Neutrophil (primary cell): ENCODE results near the gene HIGD2A.

Source experiments
- H3K27ac ChIP-seq: fragments of 200-600 bp; sonication (generic); 2 replicates; pipeline ENCODE4 v1.5.1; 2016; ENCODE audit warnings: mild to moderate bottlenecking, moderate library complexity
- H3K27me3 ChIP-seq: fragments of 200-600 bp; sonication (generic); 2 replicates; pipeline ENCODE4 v1.6.0; 2016; ENCODE audit warnings: mild to moderate bottlenecking
- H3K36me3 ChIP-seq: fragments of 200-600 bp; sonication (generic); 2 replicates; pipeline ENCODE4 v1.5.1; 2017
- H3K4me1 ChIP-seq, 2 experiments: fragments of 200-600 bp in 1 of 2; sonication (generic) in 1 of 2; 1 replicate in 1 of 2; 2 replicates in 1 of 2; pipeline versions ENCODE4 v1.5.1 to v1.6.1; 2013 to 2016; ENCODE audit warnings: low read depth in 1 of 2, low read length in 1 of 2, mild to moderate bottlenecking in 1 of 2, moderate library complexity in 1 of 2; ENCODE audit not compliant: control insufficient read depth in 1 of 2, insufficient read depth in 1 of 2
- H3K4me3 ChIP-seq, 2 experiments: fragments of 200-600 bp in 1 of 2; sonication (generic) in 1 of 2; 1 replicate in 1 of 2; 2 replicates in 1 of 2; pipeline ENCODE4 v1.5.1; 2013 to 2016; ENCODE audit warnings: low read depth in 1 of 2, low read length in 1 of 2, mild to moderate bottlenecking in 1 of 2, moderate library complexity in 1 of 2
- H3K9me3 ChIP-seq: fragments of 200-600 bp; sonication (generic); 2 replicates; pipeline ENCODE4 v1.5.1; 2016
- CTCF ChIP-seq: fragments of 200-600 bp; sonication (generic); IDR thresholded peaks from 2 replicates; pipeline ENCODE4 v1.5.1; 2016; ENCODE audit warnings: antibody characterized with exemption

Gene HIGD2A

GRCh38 chr5:176432707-176433106 is 44.2 kb downstream of the HIGD2A start:
- TF ChIP-seq CTCF, result no peak
- H3K4me3 ChIP-seq, result no peak overlapping the region
- H3K27me3 ChIP-seq, result peaks cover 12% of the 10 kb centered on the region
- H3K9me3 ChIP-seq, result no peaks in the 10 kb centered on the region
- no peak overlapping the region for H3K27ac ChIP-seq
- H3K4me1 ChIP-seq, result peaks cover 0 to 9% of the 10 kb centered on the region in 2 experiments
- H3K36me3 ChIP-seq, result no peaks in the 10 kb centered on the region

- no peak overlapping the region for H3K4me3 ChIP-seq
- H3K27ac ChIP-seq, result no peak overlapping the region
- no peaks in the 10 kb centered on the region for H3K9me3 ChIP-seq
- peaks cover 12% of the 10 kb centered on the region for H3K27me3 ChIP-seq
- no peaks in the 10 kb centered on the region for H3K36me3 ChIP-seq
- peaks cover 0 to 9% of the 10 kb centered on the region in 2 experiments for H3K4me1 ChIP-seq
- no peak for TF ChIP-seq CTCF
Observed at GRCh38 chr5:176436656-176437055, 48.1 kb downstream of the HIGD2A start.

- no peak for TF ChIP-seq CTCF
- Histone ChIP-seq H3K4me3 (no peak overlapping the region), H3K4me1 (peaks cover 0 to 9% of the 10 kb centered on the region in 2 experiments), H3K9me3 (no peaks in the 10 kb centered on the region), H3K27ac (no peak overlapping the region), H3K36me3 (no peaks in the 10 kb centered on the region), H3K27me3 (peaks cover 7% of the 10 kb centered on the region)
Observed at GRCh38 chr5:176438959-176439757, 50.6 kb downstream of the HIGD2A start.
